HG03558 (cell line): ENCODE results near the gene NRIP2.

ENCODE experiments used
- ATAC-seq: cut with Tn5 transposase; IDR thresholded peaks from one replicate; pipeline ENCODE4 v1.9.1; 2021; ENCODE audit warnings: moderate number of reproducible peaks; ENCODE audit not compliant: unreplicated experiment; ENCODE audit errors: extremely low read depth

The NRIP2 gene

DNA sequence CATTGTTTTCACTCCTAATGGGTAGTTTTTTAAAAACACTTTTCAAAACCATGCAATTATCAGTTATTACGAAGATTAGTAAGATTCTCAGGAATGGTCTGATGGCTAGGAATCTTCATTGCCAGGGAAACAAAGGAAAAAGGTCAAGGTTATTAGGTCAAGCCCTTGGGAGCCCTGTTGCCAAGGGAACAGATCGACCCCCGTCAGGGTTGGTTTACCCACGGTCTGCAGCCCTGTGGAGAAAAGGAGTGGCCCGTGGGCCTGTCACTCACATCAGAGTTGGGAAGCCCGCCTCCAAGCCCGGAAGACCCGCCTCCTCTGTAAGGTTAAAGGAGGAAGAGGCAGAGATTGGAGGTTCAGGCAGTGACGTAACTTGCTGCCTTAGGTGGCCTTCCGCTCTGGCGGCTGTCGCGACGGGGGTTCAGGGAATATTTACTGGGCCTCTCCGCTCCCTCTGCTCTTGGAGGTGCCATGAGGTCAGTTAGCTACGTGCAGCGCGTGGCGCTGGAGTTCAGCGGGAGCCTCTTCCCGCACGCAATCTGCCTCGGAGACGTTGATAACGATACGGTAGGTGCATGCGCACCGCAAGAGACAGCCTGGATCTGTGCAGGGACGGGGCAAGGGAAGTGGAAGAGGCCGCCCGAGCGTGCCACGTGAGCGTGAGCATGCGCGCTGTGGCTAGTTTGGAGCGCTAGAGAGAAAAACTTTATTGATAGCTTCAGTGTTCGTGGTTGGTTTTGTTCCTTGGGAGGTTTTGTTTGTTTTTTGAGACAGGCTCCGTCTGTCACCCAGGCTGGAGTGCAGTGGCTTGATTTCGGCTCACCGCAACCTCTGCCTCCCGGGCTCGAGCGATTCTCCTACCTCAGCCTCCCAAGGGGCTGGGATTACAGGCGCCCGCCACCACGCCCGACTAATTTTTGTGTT lies 22.3 kb downstream of the NRIP2 start, which contains the start of gene ITFG2:
Gene ITFG2 (plus strand): TSS at position 379 of the 924 bp plus-strand sequence. CDS start 93 bp downstream, at position 472.
- ATAC-seq, result peak; percentile 79

DNA sequence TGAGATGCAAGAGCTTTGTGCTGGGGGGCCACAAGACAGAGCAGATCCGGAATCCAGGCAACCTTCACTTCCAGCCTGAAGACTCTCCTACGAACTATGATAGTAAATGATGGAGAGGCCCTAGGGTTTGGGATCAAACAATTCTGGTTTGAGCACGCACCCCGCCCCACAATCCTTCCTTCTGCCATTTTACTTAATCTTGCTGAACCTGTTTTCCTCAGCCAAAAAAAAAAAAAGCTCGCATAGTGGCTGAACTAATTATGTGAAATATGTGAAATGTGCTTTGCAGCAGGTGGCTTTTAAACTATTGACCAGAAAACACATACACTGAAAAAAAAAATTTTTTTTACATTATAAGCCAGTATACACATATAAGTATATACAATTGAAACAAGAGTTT lies 23.0 kb downstream of the NRIP2 start:
- ATAC-seq, result no peak

DNA sequence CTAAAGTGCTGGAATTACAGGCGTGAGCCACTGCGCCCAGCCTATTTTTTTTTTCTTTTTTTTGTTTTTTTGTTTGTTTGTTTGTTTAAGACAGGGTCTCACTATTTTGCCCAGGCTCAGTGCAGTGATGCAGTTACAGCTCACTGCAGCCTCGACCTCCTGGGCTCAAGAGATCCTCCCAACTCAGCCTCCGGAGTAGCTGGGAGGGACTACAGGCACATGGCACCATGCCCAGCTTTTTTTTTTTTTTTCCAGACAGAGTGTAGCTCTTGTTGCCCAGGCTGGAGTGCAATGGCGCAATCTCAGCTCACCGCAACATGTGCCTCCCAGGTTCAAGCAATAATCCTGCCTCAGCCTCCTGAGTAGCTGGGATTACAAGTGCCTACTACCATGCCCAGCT lies 28.1 kb downstream of the NRIP2 start:
- ATAC-seq, result no peak

DNA sequence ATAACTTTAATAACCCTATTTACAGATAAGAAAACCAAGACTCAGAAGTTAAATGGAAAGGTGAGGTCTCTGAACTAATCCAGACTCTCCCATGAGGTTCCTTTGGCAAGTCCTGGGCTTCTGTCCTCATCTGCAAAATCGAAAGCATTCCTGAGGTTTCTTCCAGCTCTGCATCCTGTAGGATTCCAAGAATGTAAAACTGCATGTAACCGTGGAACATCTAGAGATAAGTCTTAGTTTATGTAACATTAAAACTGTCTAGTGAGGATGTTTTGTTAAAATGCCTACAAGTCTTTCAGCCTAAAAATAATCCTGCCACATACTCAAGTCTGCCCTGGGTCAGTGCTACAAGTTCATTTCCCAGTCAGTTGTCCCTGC lies 29.7 kb downstream of the NRIP2 start:
- ATAC-seq, result no peak

DNA sequence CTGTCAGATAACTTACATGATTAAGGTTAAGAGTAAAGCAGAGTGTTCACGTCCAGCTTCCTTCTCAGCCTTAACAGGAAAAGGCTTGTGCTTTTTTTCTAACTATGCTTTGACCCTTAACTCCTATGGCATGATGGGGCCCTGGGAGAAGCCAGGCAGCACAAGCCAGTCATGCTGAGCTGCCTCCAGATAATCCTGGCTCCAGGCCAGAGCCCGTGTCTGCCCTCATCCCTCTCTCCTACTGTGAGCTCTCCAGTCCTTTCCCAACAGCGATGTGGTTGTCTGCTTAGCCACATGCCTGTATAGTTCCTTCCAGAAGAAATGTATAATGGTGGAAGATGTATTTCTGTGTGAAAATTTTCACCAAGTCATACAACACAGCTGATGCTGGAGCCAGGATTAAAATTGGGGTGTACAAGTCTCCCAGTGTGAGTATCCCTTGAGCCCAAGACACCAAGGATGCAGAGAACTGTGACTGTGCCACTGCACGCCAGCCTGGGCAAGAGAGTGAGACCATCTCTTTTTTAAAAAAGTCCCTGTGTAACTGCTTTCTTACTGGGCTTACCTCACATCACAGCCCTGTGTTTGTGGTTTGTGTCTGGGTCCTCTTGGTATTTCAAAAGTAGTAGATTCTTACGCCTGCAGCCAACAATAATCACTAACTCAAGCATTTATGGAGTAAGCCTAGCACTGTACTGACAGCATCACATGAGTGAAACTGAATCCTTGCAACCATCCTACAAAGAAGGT lies 30.3 kb downstream of the NRIP2 start:
- no peak for ATAC-seq

DNA sequence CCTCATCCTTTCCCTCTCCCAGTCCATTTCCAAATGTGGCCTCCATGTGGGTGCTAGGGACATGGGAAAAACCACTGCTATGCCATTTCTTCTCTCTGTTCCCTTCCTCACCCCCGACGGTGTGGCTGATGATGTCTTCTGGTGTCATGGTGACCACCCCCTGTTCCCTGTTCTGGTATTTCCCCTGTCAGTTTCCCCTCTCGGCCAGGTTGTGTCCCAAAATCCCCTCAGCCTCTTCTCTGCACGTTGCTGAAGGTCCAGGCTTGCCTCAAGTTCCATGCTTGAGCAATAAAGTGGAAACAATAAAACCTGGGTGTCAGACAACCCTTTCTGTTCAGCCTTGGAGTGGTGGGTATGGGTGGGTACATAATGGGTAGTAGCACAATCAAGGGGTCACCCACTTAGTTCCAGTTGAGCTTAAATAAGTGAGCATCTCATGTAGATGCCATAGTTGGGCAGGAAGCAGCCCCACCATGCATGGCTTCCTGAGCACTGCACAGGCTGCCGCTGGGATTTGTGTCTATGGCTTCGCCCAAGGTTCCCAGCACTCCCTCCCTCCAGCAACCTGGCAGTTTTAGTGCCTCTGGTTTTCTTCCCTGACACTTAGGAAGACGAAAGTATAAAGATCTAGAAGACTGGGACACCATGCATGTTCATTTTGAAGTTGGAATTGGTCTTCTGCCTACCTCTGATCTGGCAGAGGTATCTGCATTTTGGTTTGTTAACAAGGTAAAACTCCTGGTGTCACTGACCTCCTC lies 31.0 kb downstream of the NRIP2 start:
- ATAC-seq, result no peak

DNA sequence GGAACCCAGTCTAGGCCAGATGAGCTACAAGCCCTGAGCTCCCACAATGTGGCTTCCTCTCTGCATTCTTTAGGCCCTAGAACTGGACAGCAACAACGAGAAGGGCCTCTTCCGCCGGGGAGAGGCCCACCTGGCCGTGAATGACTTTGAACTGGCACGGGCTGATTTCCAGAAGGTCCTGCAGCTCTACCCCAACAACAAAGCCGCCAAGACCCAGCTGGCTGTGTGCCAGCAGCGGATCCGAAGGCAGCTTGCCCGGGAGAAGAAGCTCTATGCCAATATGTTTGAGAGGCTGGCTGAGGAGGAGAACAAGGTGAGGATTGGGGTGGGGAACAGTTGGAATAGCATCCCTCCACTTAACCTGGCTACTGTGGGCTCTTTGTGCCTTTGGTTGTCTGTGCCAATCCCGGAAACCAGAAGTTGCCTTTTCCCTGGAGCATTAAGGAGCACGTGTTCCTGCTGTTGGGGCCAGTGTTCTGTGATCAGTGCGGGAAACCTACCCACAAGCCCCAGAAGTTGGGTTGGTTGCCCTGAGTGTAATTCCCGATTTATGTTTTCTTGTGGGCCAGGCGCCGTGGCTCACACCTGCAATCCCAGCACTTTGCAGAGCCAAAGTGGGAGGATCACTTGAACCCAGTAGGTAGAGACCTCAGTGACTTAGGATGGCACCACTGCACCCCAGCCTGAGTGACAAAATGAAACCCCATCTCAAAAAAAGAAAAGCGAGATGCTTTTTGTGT lies 33.6 kb downstream of the NRIP2 start:
- no peak for ATAC-seq

DNA sequence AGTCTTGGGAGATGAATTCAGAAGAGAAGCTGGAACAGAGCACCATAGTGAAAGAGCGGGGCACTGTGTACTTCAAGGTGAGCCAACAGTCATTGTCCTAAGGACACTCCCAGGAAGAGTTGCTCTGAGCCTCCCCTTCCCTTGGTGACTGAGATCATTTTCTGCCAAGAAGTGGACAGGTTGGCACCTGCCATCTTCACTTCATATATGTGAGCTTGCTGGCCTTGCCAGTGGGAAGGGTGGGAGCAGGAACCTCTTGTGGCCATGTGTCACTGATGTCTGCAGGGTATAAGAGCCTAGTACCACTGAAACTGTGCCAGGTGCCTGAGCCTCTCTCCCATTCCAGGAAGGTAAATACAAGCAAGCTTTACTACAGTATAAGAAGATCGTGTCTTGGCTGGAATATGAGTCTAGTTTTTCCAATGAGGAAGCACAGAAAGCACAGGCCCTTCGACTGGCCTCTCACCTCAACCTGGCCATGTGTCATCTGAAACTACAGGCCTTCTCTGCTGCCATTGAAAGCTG lies 34.7 kb downstream of the NRIP2 start:
- no peak for ATAC-seq

DNA sequence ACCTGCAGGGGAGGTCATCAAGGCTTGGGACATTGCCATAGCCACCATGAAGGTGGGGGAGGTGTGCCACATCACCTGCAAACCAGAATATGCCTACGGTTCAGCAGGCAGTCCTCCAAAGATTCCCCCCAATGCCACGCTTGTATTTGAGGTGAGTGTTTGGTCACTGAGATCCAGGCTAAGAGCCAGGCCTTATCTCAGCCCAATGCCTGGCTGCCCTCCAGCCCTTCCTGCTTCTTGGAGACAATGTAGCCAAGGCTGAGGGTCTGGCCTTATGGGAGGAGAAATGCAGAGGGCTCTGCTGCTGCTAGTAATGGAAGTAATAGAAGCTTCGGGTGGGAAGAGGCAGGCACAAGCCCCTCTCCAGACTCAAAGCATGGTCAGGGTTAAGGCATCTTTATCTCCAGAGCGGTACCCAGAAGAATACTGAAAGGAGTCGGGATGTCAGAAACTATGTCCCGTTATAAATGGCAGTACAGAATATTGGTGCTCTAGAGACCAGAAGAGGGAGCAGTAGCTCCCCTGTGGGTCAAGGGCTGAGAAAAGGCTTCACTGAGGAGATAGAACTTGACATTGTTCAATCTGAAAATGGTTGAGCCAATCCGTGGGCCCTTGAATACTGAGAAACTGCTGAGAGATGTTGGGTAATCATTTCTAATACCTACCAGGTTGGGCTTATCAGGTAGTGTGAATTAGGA lies 37.0 kb downstream of the NRIP2 start:
- ATAC-seq, result no peak

DNA sequence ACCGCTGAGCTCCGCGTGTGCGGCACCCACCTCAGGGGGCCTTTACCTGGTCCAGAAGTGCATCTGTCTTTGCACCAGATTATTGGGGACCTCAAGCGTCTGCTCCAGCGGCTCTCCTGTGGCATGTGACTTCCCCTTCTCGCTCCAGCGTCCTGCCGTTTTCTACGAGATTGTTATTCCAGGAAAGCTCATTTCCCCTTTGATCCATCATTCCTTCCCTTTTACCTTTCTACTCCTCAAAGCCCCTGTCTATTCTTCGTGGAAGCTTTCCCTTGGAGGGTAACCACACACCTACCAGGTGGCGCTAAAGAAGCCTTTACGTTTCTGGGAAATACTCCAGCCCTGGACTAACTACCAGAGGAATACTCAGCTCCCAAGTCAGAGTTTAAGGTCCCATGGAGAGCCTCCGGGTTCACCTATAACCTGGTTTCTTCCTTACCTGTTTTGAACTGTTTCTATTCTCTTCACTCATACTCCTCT lies 38.6 kb downstream of the NRIP2 start:
- ATAC-seq, result no peak

DNA sequence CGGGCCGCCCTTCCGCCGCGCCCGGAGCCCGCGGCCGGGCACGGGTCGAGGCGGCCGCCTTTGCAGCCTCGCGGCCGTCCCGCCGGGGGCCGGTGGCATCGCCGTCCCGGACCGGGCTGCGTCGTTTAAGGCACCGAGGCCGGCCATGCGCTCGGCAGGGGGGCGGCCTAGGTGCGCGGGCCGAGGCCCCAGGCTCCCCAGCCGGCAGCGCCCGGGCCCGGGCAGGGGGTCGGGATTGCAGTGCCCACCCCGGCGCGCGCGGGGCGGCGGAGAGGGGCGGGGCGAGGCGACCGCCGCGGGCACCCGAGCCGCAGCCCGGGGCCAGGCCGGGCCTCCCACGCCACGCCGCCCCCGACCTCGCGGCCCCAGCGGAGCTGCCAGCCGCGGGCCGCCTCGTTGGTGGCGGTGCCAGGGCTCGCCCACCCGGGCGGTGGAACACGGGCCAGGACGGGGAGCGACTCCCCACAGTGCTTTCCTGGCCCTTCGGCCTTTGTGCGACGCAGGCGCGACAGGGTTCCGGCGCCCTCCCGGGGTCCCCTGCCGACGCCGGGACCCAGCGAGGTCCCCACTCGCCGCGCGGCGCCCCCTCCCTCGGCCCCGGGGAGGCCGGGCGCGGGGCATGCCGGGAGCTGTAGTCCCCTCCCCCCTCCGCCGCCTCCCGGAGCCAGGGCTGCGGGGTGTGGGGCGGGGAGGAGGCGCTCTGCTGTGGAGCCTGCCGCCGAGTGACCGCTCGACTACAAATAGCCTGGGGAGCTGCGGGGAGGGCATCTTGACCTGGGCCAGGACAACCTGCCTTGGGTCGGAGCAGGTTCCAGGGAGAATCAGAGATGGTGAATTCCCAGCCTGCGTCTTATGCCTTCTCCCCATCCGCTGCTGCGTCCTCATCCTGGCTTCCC lies 39.3 kb downstream of the NRIP2 start:
- ATAC-seq, result no peak

DNA sequence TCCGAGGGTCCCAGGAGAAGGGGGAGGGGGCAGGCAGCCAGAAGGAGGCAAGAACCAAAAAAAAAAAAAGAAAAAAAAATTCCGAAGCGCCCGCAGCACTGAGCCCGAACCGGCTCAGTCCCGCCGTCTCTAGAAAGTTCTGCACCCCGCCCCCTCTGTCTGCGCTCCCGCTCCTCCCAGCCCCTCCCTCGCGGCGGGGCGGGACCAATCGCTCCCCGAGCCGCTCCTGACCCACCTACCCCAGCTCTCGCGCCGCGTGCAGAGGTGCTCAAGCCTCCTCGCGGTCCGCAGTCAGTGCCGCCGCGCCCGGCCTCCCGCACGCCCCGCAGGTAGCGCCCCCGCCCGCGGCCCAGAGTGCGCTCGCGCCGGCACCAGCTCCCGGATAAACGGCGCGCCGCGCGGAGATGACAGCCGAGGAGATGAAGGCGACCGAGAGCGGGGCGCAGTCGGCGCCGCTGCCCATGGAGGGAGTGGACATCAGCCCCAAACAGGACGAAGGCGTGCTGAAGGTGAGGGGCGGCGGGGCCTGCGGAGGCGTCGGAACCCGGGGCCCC lies 40.0 kb downstream of the NRIP2 start, which contains the start of gene FKBP4:
Gene FKBP4 (plus strand): TSS at position 235 of the 554 bp plus-strand sequence. CDS start 170 bp downstream, at position 405.
- peak; percentile 65 for ATAC-seq

DNA sequence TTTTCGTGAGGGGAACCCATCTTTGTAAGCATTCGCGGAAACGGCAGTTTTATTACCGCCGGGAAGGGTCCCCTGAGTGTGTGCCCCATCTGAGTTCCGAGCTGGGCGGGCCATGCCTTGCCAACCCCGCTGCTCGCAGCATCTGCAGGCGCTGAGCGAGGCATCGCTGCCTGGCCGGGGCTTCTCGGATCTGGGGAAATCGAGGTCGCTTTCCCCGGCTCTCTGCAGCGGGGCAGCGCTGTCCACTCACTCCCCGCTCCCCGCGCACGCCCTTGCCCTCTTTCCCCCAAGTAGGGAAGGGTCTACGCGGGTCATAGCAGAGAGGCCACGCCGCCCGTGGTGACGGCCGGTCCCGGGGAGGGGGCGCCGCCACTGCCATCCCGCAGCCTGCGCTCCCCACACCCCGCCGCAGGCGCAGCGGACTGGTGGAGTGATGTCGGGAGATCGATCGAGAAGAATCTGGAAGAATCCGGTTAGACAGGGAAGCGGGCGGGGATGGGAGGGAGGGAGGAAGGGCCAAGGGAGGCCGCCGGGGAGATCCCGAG lies 40.6 kb downstream of the NRIP2 start:
- ATAC-seq, result no peak

DNA sequence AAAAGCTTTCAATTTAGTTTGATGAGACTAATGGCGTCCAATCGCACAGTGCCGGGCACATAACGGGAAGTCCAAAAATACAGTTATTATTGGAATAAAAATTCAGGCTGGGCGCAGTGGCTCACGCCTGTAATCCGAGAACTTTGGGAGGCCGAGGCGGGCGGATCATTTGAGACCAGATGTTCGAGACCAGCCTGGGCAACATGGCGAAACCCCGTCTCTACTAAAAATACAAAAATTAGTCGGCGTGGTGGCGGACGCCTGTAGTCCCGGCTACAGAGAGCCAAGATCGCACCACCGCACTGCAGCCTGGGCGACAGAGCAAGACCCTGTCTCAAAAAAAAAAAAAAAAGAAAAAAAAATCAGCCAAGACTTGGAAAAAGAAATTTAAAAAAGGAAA lies 41.3 kb downstream of the NRIP2 start:
- ATAC-seq, result no peak

DNA sequence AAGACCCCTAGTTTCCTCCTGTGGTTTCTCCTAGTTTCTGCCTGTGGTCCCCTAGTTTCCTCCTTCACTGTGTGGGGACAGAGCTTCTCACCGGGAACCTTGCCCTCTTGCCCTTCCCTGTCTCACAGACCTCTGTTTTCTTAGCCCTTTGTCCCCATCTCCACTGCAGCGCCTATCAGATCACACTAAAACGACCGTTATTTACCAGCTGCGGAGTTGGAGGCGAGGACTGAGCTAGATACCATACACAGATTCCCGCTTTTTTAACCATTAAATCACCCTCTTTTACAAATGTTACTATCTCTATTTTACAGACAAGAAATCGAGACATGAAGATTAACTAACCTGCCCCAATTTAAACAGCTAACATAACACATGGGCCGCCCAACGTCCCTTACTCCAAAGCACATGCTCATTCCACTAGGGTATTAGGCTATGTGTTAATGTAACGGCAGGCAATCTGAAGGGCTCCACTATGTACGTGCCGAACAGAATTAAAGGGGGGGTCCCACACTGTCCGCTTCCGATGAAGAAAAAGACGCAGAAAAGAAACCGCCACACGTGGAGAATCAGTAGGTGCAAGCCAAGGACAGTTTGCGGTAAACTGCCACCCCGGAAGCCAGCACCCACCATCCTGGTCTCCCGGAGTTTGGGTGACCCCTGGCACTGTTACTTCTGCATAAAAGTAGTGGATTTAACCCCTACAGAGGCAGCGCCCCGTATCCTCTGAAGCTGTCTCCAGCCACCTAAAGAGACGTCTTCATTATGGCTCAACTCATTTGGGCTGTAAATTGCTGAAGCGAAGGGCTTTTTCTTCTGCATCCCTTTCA lies 41.9 kb downstream of the NRIP2 start:
- no peak for ATAC-seq

DNA sequence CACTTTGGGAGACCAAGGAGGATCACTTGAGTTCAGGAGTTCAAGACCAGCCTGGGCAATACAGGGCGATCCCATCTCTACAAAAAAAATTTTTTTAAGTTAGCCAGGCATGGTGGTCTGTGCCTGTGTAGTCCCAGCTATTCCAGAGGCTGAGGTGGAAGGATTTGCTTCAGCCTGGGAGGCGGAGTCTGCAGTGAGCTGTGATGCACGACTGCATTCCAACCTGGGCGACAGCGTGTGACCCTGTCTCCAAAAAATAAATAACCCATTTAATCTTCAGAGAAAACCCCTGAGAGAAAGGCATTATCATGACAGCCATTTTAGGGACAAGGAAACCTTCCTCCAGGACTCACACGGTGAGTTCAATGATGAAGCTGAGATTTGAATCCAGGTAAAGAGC lies 43.7 kb downstream of the NRIP2 start:
- no peak for ATAC-seq
